Transverse colon (tissue), 3 donors: ENCODE data around the gene TPM1.

Source experiments
- POLR2A ChIP-seq: fragments of 450-650 bp; IDR thresholded peaks from one replicate; pipeline ENCODE4 v1.6.1; 2016; ENCODE audit warnings: antibody characterized with exemption, mild to moderate bottlenecking, moderate library complexity
- TF ChIP-seq, protein P1 (sequence below), 5 experiments: fragments of 200-600 bp in 3 of 5; fragments of 450-650 bp in 2 of 5; sonication (generic) in 3 of 5; IDR thresholded peaks; 1 replicate in 2 of 5; 2 replicates in 3 of 5; pipeline ENCODE4 v1.5.1; 2016 to 2017; ENCODE audit warnings: antibody characterized with exemption in 5 of 5, inconsistent platforms in 3 of 5, mild to moderate bottlenecking in 2 of 5, moderate library complexity in 1 of 5

DNA sequence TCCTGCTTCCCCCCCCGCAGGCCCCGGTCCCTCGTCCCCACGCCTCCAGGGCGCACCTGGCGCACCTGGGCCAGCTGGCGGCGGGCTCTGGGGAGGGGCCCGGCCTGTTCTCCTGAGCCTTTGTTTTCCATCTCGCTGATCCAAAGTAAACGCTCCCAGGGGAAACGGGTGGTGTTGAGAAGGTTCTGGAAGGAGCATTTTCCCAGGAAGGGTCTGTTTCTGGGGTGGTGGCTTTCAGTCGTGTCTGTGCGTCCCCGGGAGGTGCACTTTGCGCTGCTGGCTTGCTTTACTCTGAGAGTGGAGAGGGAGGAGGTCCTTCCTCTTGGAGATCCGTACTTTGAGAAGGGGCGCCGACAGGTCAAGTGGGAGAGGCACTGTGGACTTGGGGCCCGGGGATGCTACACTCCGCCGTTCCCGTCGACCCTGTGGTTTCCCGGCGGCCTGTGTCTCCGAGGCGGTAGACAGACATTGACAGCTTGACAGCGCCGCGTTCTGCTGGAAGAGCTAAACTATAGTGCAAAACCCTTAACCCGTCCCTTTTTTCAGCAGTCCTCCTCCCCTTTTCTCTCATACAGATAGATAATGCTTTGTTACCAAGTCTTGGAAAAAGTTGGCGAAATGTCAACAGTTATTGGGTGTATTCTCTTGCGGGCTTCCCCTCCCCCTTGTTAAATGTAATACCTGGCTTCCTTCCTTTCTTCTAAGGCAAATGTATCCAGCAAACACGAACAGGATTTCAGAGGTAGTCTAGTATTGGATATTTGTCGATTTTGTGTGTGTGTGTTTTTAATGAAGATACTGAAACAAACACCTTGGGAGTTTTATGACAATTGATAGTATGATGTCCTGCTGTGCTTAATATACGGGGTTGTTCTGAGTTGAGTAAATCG, 6.5 kb downstream of the TPM1 start:
- TF ChIP-seq, protein P1, sequence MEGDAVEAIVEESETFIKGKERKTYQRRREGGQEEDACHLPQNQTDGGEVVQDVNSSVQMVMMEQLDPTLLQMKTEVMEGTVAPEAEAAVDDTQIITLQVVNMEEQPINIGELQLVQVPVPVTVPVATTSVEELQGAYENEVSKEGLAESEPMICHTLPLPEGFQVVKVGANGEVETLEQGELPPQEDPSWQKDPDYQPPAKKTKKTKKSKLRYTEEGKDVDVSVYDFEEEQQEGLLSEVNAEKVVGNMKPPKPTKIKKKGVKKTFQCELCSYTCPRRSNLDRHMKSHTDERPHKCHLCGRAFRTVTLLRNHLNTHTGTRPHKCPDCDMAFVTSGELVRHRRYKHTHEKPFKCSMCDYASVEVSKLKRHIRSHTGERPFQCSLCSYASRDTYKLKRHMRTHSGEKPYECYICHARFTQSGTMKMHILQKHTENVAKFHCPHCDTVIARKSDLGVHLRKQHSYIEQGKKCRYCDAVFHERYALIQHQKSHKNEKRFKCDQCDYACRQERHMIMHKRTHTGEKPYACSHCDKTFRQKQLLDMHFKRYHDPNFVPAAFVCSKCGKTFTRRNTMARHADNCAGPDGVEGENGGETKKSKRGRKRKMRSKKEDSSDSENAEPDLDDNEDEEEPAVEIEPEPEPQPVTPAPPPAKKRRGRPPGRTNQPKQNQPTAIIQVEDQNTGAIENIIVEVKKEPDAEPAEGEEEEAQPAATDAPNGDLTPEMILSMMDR (IDR thresholded peaks at IDR 0.05): peak in 1 of 5 experiments; percentile 18
- TF ChIP-seq POLR2A: peak; percentile 34
